ENCODE measurements around the gene ICE1. TPM values are rescaled to one million over a fixed set of nuclear protein-coding genes. Genes with fewer than 3 reads are reported as not detected.

ICE1 gene
- total and polyA plus RNA-seq, 2 donors (not counting 1 experiment from before 2014, with no cell fraction given) = 6.5 to 39.7 TPM

DNA sequence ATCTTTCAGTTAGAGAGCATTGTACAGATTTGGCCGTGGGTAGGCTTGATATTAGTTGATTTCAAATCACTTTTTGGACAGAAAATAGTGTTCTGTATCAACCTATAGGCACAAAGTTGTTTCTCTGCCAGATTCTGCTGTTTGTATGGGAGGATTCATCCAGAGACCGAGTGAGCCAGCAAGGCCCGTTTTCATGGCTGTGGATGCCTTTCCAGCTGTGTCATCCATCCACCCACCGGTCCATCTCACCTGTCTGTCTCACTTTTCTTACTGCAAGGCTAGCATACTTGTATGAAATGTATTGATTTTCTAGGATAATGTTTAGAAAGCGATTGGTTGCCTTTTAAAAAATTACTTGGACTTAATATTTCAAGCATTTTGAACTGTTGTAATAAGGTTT, 34.4 kb downstream of the ICE1 start:
- Histone ChIP-seq H3K79me2 (ENCODE audit: control insufficient read depth, insufficient read depth, low read length) (no peaks in the 10 kb centered on the region), H4K20me1 (ENCODE audit: control insufficient read depth, insufficient read depth, low read length, poor library complexity, severe bottlenecking) (no peaks in the 10 kb centered on the region), H3K9me3 (ENCODE audit: control extremely low read depth in 1 of 3, control insufficient read depth in 2 of 3, insufficient read depth in 1 of 3, low read length in 2 of 3) (no peaks in the 10 kb centered on the region), H3K9ac (ENCODE audit: low read length) (no peak overlapping the region), H3K27ac (ENCODE audit: low read length in 2 of 2) (no peak overlapping the region), H2AFZ (ENCODE audit: insufficient read depth, low read depth, low read length, poor library complexity, severe bottlenecking) (no peak overlapping the region), H3K4me1 (ENCODE audit: control insufficient read depth in 2 of 2, insufficient read depth in 2 of 2, low read length in 2 of 2) (no peaks in the 10 kb centered on the region), H3K36me3 (replicated peaks in 1 of 2; ENCODE audit: control extremely low read depth in 1 of 2, control insufficient read depth in 1 of 2, extremely low read depth in 1 of 2, insufficient read depth in 2 of 2, low read length in 1 of 2) (peaks cover 26 to 66% of the 10 kb centered on the region in 2 experiments), H3K27me3 (replicated peaks in 1 of 4; ENCODE audit: control extremely low read depth in 1 of 4, control insufficient read depth in 3 of 4, insufficient read depth in 4 of 4, low read length in 3 of 4) (no peaks in the 10 kb centered on the region), H3K4me2 (replicated peaks; ENCODE audit: low read depth, low read length, poor library complexity, severe bottlenecking) (no peak overlapping the region), H3K4me3 (ENCODE audit: control extremely low read depth in 1 of 5, extremely low read depth in 1 of 5, insufficient read depth in 1 of 5, low read depth in 2 of 5, low read length in 4 of 5) (no peak overlapping the region)
- no peak for TF ChIP-seq EZH2 (IDR thresholded peaks at IDR 0.05; ENCODE audit: borderline replicate concordance, insufficient read depth, low read depth, low read length, poor library complexity, severe bottlenecking)
- TF ChIP-seq CTCF (IDR thresholded peaks at IDR 0.05) = no peak
- ATAC-seq (ENCODE audit: low read depth) = no peak
- no peak overlapping the region for H3K27ac Mint-ChIP-seq
- POLR2A ChIA-PET = no interaction called here
- no peaks in the 10 kb centered on the region for H3K4me1 Mint-ChIP-seq
- no peaks in the 10 kb centered on the region for H3K9me3 Mint-ChIP-seq (ENCODE audit: insufficient read depth)
- no peaks in the 10 kb centered on the region for H3K27me3 Mint-ChIP-seq
- 96% methylated on average over 3 of the region's 5 CpGs for WGBS (ENCODE audit: insufficient coverage)
- DNase-seq = no peak
- intact Hi-C loops (cut with micrococcal nuclease) = no loop called here
- CTCF ChIA-PET = no interaction called here
- H3K4me3 Mint-ChIP-seq = no peak overlapping the region

DNA sequence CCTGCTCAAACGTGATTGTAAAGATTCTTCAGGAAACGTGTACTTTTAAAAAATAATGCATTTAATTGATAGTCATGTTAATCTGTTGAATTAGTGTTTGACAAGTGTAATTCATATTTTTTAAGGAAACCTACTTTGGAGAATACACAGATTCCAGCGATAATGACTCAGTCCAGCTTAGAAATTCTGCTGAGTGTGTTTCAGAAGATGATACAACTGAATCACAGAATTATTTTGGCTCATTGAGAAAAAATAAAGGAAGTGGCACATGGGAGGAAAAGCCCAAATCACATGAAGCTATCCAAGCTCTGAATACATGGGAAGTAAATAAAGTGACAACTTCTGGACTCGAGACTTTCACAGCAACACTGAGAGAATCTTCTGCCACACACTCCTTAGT, 37.8 kb downstream of the ICE1 start:
- Histone ChIP-seq H3K27me3 (replicated peaks in 1 of 4; ENCODE audit: control extremely low read depth in 1 of 4, control insufficient read depth in 3 of 4, insufficient read depth in 4 of 4, low read length in 3 of 4) (no peaks in the 10 kb centered on the region), H2AFZ (ENCODE audit: insufficient read depth, low read depth, low read length, poor library complexity, severe bottlenecking) (no peak overlapping the region), H3K9ac (ENCODE audit: low read length) (no peak overlapping the region), H3K79me2 (ENCODE audit: control insufficient read depth, insufficient read depth, low read length) (no peaks in the 10 kb centered on the region), H3K4me3 (ENCODE audit: control extremely low read depth in 1 of 5, extremely low read depth in 1 of 5, insufficient read depth in 1 of 5, low read depth in 2 of 5, low read length in 4 of 5) (no peak overlapping the region), H3K36me3 (replicated peaks in 1 of 2; ENCODE audit: control extremely low read depth in 1 of 2, control insufficient read depth in 1 of 2, extremely low read depth in 1 of 2, insufficient read depth in 2 of 2, low read length in 1 of 2) (peaks cover 24 to 73% of the 10 kb centered on the region in 2 experiments), H3K4me2 (replicated peaks; ENCODE audit: low read depth, low read length, poor library complexity, severe bottlenecking) (no peak overlapping the region), H4K20me1 (ENCODE audit: control insufficient read depth, insufficient read depth, low read length, poor library complexity, severe bottlenecking) (no peaks in the 10 kb centered on the region), H3K4me1 (ENCODE audit: control insufficient read depth in 2 of 2, insufficient read depth in 2 of 2, low read length in 2 of 2) (no peaks in the 10 kb centered on the region), H3K27ac (ENCODE audit: low read length in 2 of 2) (no peak overlapping the region), H3K9me3 (ENCODE audit: control extremely low read depth in 1 of 3, control insufficient read depth in 2 of 3, insufficient read depth in 1 of 3, low read length in 2 of 3) (no peaks in the 10 kb centered on the region)
- no peak overlapping the region for H3K4me3 Mint-ChIP-seq
- intact Hi-C loops (cut with micrococcal nuclease) = no loop called here
- no peaks in the 10 kb centered on the region for H3K9me3 Mint-ChIP-seq (ENCODE audit: insufficient read depth)
- no peak overlapping the region for H3K27ac Mint-ChIP-seq
- WGBS (ENCODE audit: insufficient coverage) = no CpG with 5 or more reads among the region's 4 CpGs
- no peaks in the 10 kb centered on the region for H3K27me3 Mint-ChIP-seq
- POLR2A ChIA-PET = no interaction called here
- DNase-seq (no peak), ATAC-seq (ENCODE audit: low read depth) (no peak)
- no peak for TF ChIP-seq CTCF (IDR thresholded peaks at IDR 0.05)
- no peak for TF ChIP-seq EZH2 (IDR thresholded peaks at IDR 0.05; ENCODE audit: borderline replicate concordance, insufficient read depth, low read depth, low read length, poor library complexity, severe bottlenecking)
- CTCF ChIA-PET = no interaction called here
- H3K4me1 Mint-ChIP-seq = no peaks in the 10 kb centered on the region

Data from B cell (primary cell).